ENCODE measurements around the gene ZNF740.
A peak's percentile ranks its signal among the peaks of the same experiment; 100 is the strongest.
"Not testable (repeated sequence)": the region's sequence is repeated elsewhere in the genome, so short reads cannot be mapped to it uniquely, and the experiment has no call there.

Gene ZNF740

GRCh38 chr12:53176750-53177149 lies 3.8 kb upstream of the ZNF740 start:
- FAIRE-seq (no peak), DNase-seq (ENCODE audit: insufficient read length) (no peak)
- TF ChIP-seq TAF1 (IDR thresholded peaks at IDR 0.05; ENCODE audit: borderline replicate concordance, low read depth, low read length) (no peak), POLR2A (IDR thresholded peaks at IDR 0.05; ENCODE audit: low read depth, low read length) (no peak), POLR2AphosphoS5 (IDR thresholded peaks at IDR 0.05; ENCODE audit: low read depth, low read length) (no peak)

GRCh38 chr12:53177447-53177846 lies 3.1 kb upstream of the ZNF740 start:
- DNase-seq (ENCODE audit: insufficient read length); FAIRE-seq: not testable (repeated sequence)

- not testable (repeated sequence) for FAIRE-seq
These were observed 1.7 kb upstream of the ZNF740 start for GRCh38 chr12:53178803-53179202.

GRCh38 chr12:53179687-53180219 lies 769 bp upstream of the ZNF740 start:
- no peak for FAIRE-seq
- no peak for DNase-seq (ENCODE audit: insufficient read length)
- TF ChIP-seq POLR2A (IDR thresholded peaks at IDR 0.05; ENCODE audit: low read depth, low read length) (no peak), POLR2AphosphoS5 (IDR thresholded peaks at IDR 0.05; ENCODE audit: low read depth, low read length) (no peak), TAF1 (IDR thresholded peaks at IDR 0.05; ENCODE audit: borderline replicate concordance, low read depth, low read length) (no peak)

More at GRCh38 chr12:53178803-53179202, 1.7 kb upstream of the ZNF740 start:
- DNase-seq (ENCODE audit: insufficient read length): not testable (repeated sequence)

GRCh38 chr12:53180931-53181645 lies 566 bp downstream of the ZNF740 start:
- TF ChIP-seq POLR2A (IDR thresholded peaks at IDR 0.05; ENCODE audit: low read depth, low read length): no peak; the same call in 1 of the 2 replicates
- no peak for TF ChIP-seq POLR2AphosphoS5 (IDR thresholded peaks at IDR 0.05; ENCODE audit: low read depth, low read length)
- TF ChIP-seq TAF1 (IDR thresholded peaks at IDR 0.05; ENCODE audit: borderline replicate concordance, low read depth, low read length): no peak
- FAIRE-seq (no peak), DNase-seq (ENCODE audit: insufficient read length) (peak; percentile 92)

GRCh38 chr12:53181935-53182334 lies 1.4 kb downstream of the ZNF740 start:
- TF ChIP-seq POLR2AphosphoS5 (IDR thresholded peaks at IDR 0.05; ENCODE audit: low read depth, low read length) (no peak), TAF1 (IDR thresholded peaks at IDR 0.05; ENCODE audit: borderline replicate concordance, low read depth, low read length) (no peak), POLR2A (IDR thresholded peaks at IDR 0.05; ENCODE audit: low read depth, low read length) (no peak)
- FAIRE-seq: no peak
- no peak for DNase-seq (ENCODE audit: insufficient read length)

GRCh38 chr12:53182903-53183302 lies 2.4 kb downstream of the ZNF740 start:
- TF ChIP-seq TAF1 (IDR thresholded peaks at IDR 0.05; ENCODE audit: borderline replicate concordance, low read depth, low read length) (no peak), POLR2AphosphoS5 (IDR thresholded peaks at IDR 0.05; ENCODE audit: low read depth, low read length) (no peak), POLR2A (IDR thresholded peaks at IDR 0.05; ENCODE audit: low read depth, low read length) (no peak)
- no peak for DNase-seq (ENCODE audit: insufficient read length)
- FAIRE-seq: no peak

GRCh38 chr12:53184828-53185227 lies 4.3 kb downstream of the ZNF740 start:
- FAIRE-seq (no peak), DNase-seq (ENCODE audit: insufficient read length) (no peak)
- 0 out of 2 replicates have a peak, but pooled peaks have one; percentile 14 for TF ChIP-seq POLR2AphosphoS5 (IDR thresholded peaks at IDR 0.05; ENCODE audit: low read depth, low read length)
- no peak for TF ChIP-seq TAF1 (IDR thresholded peaks at IDR 0.05; ENCODE audit: borderline replicate concordance, low read depth, low read length)
- TF ChIP-seq POLR2A (IDR thresholded peaks at IDR 0.05; ENCODE audit: low read depth, low read length): 0 out of 2 replicates have a peak, but pooled peaks have one; percentile 3

GRCh38 chr12:53185582-53186153 lies 5.1 kb downstream of the ZNF740 start:
- DNase-seq (ENCODE audit: insufficient read length): no peak
- FAIRE-seq: no peak
- TF ChIP-seq POLR2AphosphoS5 (IDR thresholded peaks at IDR 0.05; ENCODE audit: low read depth, low read length): no peak
- no peak for TF ChIP-seq POLR2A (IDR thresholded peaks at IDR 0.05; ENCODE audit: low read depth, low read length)
- TF ChIP-seq TAF1 (IDR thresholded peaks at IDR 0.05; ENCODE audit: borderline replicate concordance, low read depth, low read length): no peak

- FAIRE-seq: no peak
- no peak for DNase-seq (ENCODE audit: insufficient read length)
- no peak for TF ChIP-seq POLR2AphosphoS5 (IDR thresholded peaks at IDR 0.05; ENCODE audit: low read depth, low read length)
- TF ChIP-seq TAF1 (IDR thresholded peaks at IDR 0.05; ENCODE audit: borderline replicate concordance, low read depth, low read length): no peak
- TF ChIP-seq POLR2A (IDR thresholded peaks at IDR 0.05; ENCODE audit: low read depth, low read length): no peak
These were observed 6.2 kb downstream of the ZNF740 start for GRCh38 chr12:53186745-53187144.

- no peak for DNase-seq (ENCODE audit: insufficient read length)
- FAIRE-seq: no peak
- no peak for TF ChIP-seq TAF1 (IDR thresholded peaks at IDR 0.05; ENCODE audit: borderline replicate concordance, low read depth, low read length)
- peak; percentile 35; the same call in 1 of the 2 replicates for TF ChIP-seq POLR2AphosphoS5 (IDR thresholded peaks at IDR 0.05; ENCODE audit: low read depth, low read length)
These were observed 6.8 kb downstream of the ZNF740 start for GRCh38 chr12:53187145-53187899.

Measured in GM12892 (cell line).